ENCODE data around the gene LARGE1.
"Not testable (repeated sequence)": the region's sequence is repeated elsewhere in the genome, so short reads cannot be mapped to it uniquely, and the experiment has no call there.

The LARGE1 gene

GRCh38 chr22:33472462-33473344 lies 447.6 kb downstream of the LARGE1 start:
- DNase-seq (ENCODE audit: low spot score), result no peak

GRCh38 chr22:33470456-33470855 lies 449.8 kb downstream of the LARGE1 start:
- no peak for DNase-seq (ENCODE audit: low spot score)

- DNase-seq (ENCODE audit: low spot score), result no peak
Measured at GRCh38 chr22:33467620-33468095, 452.6 kb downstream of the LARGE1 start.

- no peak for DNase-seq (ENCODE audit: low spot score)
Measured at GRCh38 chr22:33467080-33467479, 453.2 kb downstream of the LARGE1 start.

- DNase-seq (ENCODE audit: low spot score), result no peak
Measured at GRCh38 chr22:33465554-33465953, 454.7 kb downstream of the LARGE1 start.

- DNase-seq (ENCODE audit: low spot score), result no peak
Measured at GRCh38 chr22:33464698-33465097, 455.6 kb downstream of the LARGE1 start.

- no peak for DNase-seq (ENCODE audit: low spot score)
Measured at GRCh38 chr22:33461698-33462434, 458.4 kb downstream of the LARGE1 start.

GRCh38 chr22:33461245-33461644 lies 459.0 kb downstream of the LARGE1 start:
- DNase-seq (ENCODE audit: low spot score), result not testable (repeated sequence)

GRCh38 chr22:33459137-33459536 lies 461.1 kb downstream of the LARGE1 start:
- DNase-seq (ENCODE audit: low spot score), result no peak

- DNase-seq (ENCODE audit: low spot score), result no peak
Measured at GRCh38 chr22:33456511-33456910, 463.8 kb downstream of the LARGE1 start.

- DNase-seq (ENCODE audit: low spot score), result no peak
Measured at GRCh38 chr22:33455036-33455435, 465.2 kb downstream of the LARGE1 start.

- no peak for DNase-seq (ENCODE audit: low spot score)
Measured at GRCh38 chr22:33451866-33452469, 468.3 kb downstream of the LARGE1 start.

GRCh38 chr22:33450756-33451155 lies 469.5 kb downstream of the LARGE1 start:
- no peak for DNase-seq (ENCODE audit: low spot score)

GRCh38 chr22:33447733-33448132 lies 472.5 kb downstream of the LARGE1 start:
- no peak for DNase-seq (ENCODE audit: low spot score)

- DNase-seq (ENCODE audit: low spot score), result no peak
Measured at GRCh38 chr22:33443683-33444082, 476.6 kb downstream of the LARGE1 start.

GRCh38 chr22:33440756-33441155 lies 479.5 kb downstream of the LARGE1 start:
- no peak for DNase-seq (ENCODE audit: low spot score)

- no peak for DNase-seq (ENCODE audit: low spot score)
Measured at GRCh38 chr22:33438273-33438672, 482.0 kb downstream of the LARGE1 start.

- DNase-seq (ENCODE audit: low spot score), result no peak
Measured at GRCh38 chr22:33431300-33431699, 489.0 kb downstream of the LARGE1 start.

- DNase-seq (ENCODE audit: low spot score), result no peak
Measured at GRCh38 chr22:33429281-33429680, 491.0 kb downstream of the LARGE1 start.

GRCh38 chr22:33427461-33427860 lies 492.8 kb downstream of the LARGE1 start:
- DNase-seq (ENCODE audit: low spot score), result no peak

GRCh38 chr22:33426451-33426850 lies 493.8 kb downstream of the LARGE1 start:
- DNase-seq (ENCODE audit: low spot score), result no peak

- no peak for DNase-seq (ENCODE audit: low spot score)
Measured at GRCh38 chr22:33421859-33422258, 498.4 kb downstream of the LARGE1 start.

GRCh38 chr22:33418484-33418883 lies 501.8 kb downstream of the LARGE1 start:
- DNase-seq (ENCODE audit: low spot score), result no peak

Data from hematopoietic multipotent progenitor cell treated with erythropoietin and hydrocortisone succinate and interleukin-3 and kit ligand, for 17 days (in vitro differentiated cells).